Measurements from ENCODE around the gene TRAPPC13.
"Not testable (repeated sequence)": the region's sequence is repeated elsewhere in the genome, so short reads cannot be mapped to it uniquely, and the experiment has no call there.

TRAPPC13 gene

GRCh38 chr5:65640240-65640639 lies 15.4 kb downstream of the TRAPPC13 start:
- no peaks in the 10 kb centered on the region for H3K27me3 ChIP-seq (ENCODE audit: control insufficient read depth, insufficient read depth, low read length)
- no peak overlapping the region for H3K4me3 ChIP-seq (ENCODE audit: low read length)
- H3K9me3 ChIP-seq (ENCODE audit: control insufficient read depth, low read length): no peaks in the 10 kb centered on the region
- H3K9ac ChIP-seq (ENCODE audit: low read length): no peak overlapping the region
- H3K36me3 ChIP-seq (ENCODE audit: control insufficient read depth, insufficient read depth, low read length): no peaks in the 10 kb centered on the region
- H3K4me1 ChIP-seq (ENCODE audit: control insufficient read depth, insufficient read depth, low read length): no peaks in the 10 kb centered on the region

- Histone ChIP-seq H3K4me1 (ENCODE audit: control insufficient read depth, insufficient read depth, low read length) (no peaks in the 10 kb centered on the region), H3K9ac (ENCODE audit: low read length) (no peak overlapping the region), H3K36me3 (ENCODE audit: control insufficient read depth, insufficient read depth, low read length) (no peaks in the 10 kb centered on the region), H3K4me3 (ENCODE audit: low read length) (no peak overlapping the region), H3K27me3 (ENCODE audit: control insufficient read depth, insufficient read depth, low read length) (no peaks in the 10 kb centered on the region), H3K9me3 (ENCODE audit: control insufficient read depth, low read length) (no peaks in the 10 kb centered on the region)
Measured at GRCh38 chr5:65646938-65647337, 22.1 kb downstream of the TRAPPC13 start.

GRCh38 chr5:65647941-65648340 lies 23.1 kb downstream of the TRAPPC13 start:
- no peaks in the 10 kb centered on the region for H3K4me1 ChIP-seq (ENCODE audit: control insufficient read depth, insufficient read depth, low read length)
- no peaks in the 10 kb centered on the region for H3K36me3 ChIP-seq (ENCODE audit: control insufficient read depth, insufficient read depth, low read length)
- no peaks in the 10 kb centered on the region for H3K9me3 ChIP-seq (ENCODE audit: control insufficient read depth, low read length)
- no peaks in the 10 kb centered on the region for H3K27me3 ChIP-seq (ENCODE audit: control insufficient read depth, insufficient read depth, low read length)
- no peak overlapping the region for H3K9ac ChIP-seq (ENCODE audit: low read length)
- H3K4me3 ChIP-seq (ENCODE audit: low read length): no peak overlapping the region

- H3K4me3 ChIP-seq (ENCODE audit: low read length): no peak overlapping the region
- no peaks in the 10 kb centered on the region for H3K27me3 ChIP-seq (ENCODE audit: control insufficient read depth, insufficient read depth, low read length)
- no peaks in the 10 kb centered on the region for H3K36me3 ChIP-seq (ENCODE audit: control insufficient read depth, insufficient read depth, low read length)
- no peak overlapping the region for H3K9ac ChIP-seq (ENCODE audit: low read length)
- H3K9me3 ChIP-seq (ENCODE audit: control insufficient read depth, low read length): no peaks in the 10 kb centered on the region
- H3K4me1 ChIP-seq (ENCODE audit: control insufficient read depth, insufficient read depth, low read length): no peaks in the 10 kb centered on the region
Measured at GRCh38 chr5:65651144-65651543, 26.3 kb downstream of the TRAPPC13 start.

- Histone ChIP-seq H3K9me3 (ENCODE audit: control insufficient read depth, low read length) (no peaks in the 10 kb centered on the region), H3K4me3 (ENCODE audit: low read length) (no peak overlapping the region), H3K9ac (ENCODE audit: low read length) (no peak overlapping the region), H3K4me1 (ENCODE audit: control insufficient read depth, insufficient read depth, low read length) (no peaks in the 10 kb centered on the region), H3K27me3 (ENCODE audit: control insufficient read depth, insufficient read depth, low read length) (no peaks in the 10 kb centered on the region), H3K36me3 (ENCODE audit: control insufficient read depth, insufficient read depth, low read length) (no peaks in the 10 kb centered on the region)
Measured at GRCh38 chr5:65654713-65655112, 29.9 kb downstream of the TRAPPC13 start.

GRCh38 chr5:65663804-65664521 lies 39.1 kb downstream of the TRAPPC13 start:
- no peaks in the 10 kb centered on the region for H3K36me3 ChIP-seq (ENCODE audit: control insufficient read depth, insufficient read depth, low read length)
- no peaks in the 10 kb centered on the region for H3K4me1 ChIP-seq (ENCODE audit: control insufficient read depth, insufficient read depth, low read length)
- H3K9ac ChIP-seq (ENCODE audit: low read length): no peak overlapping the region
- no peaks in the 10 kb centered on the region for H3K9me3 ChIP-seq (ENCODE audit: control insufficient read depth, low read length)
- H3K27me3 ChIP-seq (ENCODE audit: control insufficient read depth, insufficient read depth, low read length): no peaks in the 10 kb centered on the region
- H3K4me3 ChIP-seq (ENCODE audit: low read length): no peak overlapping the region

- no peaks in the 10 kb centered on the region for H3K27me3 ChIP-seq (ENCODE audit: control insufficient read depth, insufficient read depth, low read length)
- H3K9ac ChIP-seq (ENCODE audit: low read length): no peak overlapping the region
- H3K4me1 ChIP-seq (ENCODE audit: control insufficient read depth, insufficient read depth, low read length): no peaks in the 10 kb centered on the region
- no peaks in the 10 kb centered on the region for H3K36me3 ChIP-seq (ENCODE audit: control insufficient read depth, insufficient read depth, low read length)
- H3K4me3 ChIP-seq (ENCODE audit: low read length): no peak overlapping the region
- no peaks in the 10 kb centered on the region for H3K9me3 ChIP-seq (ENCODE audit: control insufficient read depth, low read length)
Measured at GRCh38 chr5:65668696-65669095, 43.9 kb downstream of the TRAPPC13 start.

GRCh38 chr5:65672796-65673195 lies 48.0 kb downstream of the TRAPPC13 start:
- H3K4me3 ChIP-seq (ENCODE audit: low read length): no peak overlapping the region
- no peaks in the 10 kb centered on the region for H3K27me3 ChIP-seq (ENCODE audit: control insufficient read depth, insufficient read depth, low read length)
- H3K9ac ChIP-seq (ENCODE audit: low read length): no peak overlapping the region
- H3K4me1 ChIP-seq (ENCODE audit: control insufficient read depth, insufficient read depth, low read length): no peaks in the 10 kb centered on the region
- no peaks in the 10 kb centered on the region for H3K9me3 ChIP-seq (ENCODE audit: control insufficient read depth, low read length)
- H3K36me3 ChIP-seq (ENCODE audit: control insufficient read depth, insufficient read depth, low read length): no peaks in the 10 kb centered on the region

- Histone ChIP-seq H3K9me3 (ENCODE audit: control insufficient read depth, low read length) (no peaks in the 10 kb centered on the region), H3K4me1 (ENCODE audit: control insufficient read depth, insufficient read depth, low read length) (no peaks in the 10 kb centered on the region), H3K27me3 (ENCODE audit: control insufficient read depth, insufficient read depth, low read length) (no peaks in the 10 kb centered on the region), H3K9ac (ENCODE audit: low read length) (no peak overlapping the region), H3K36me3 (ENCODE audit: control insufficient read depth, insufficient read depth, low read length) (no peaks in the 10 kb centered on the region), H3K4me3 (ENCODE audit: low read length) (no peak overlapping the region)
Measured at GRCh38 chr5:65674749-65675148, 49.9 kb downstream of the TRAPPC13 start.

- H3K36me3 ChIP-seq (ENCODE audit: control insufficient read depth, insufficient read depth, low read length); H3K4me1 ChIP-seq (ENCODE audit: control insufficient read depth, insufficient read depth, low read length); H3K9me3 ChIP-seq (ENCODE audit: control insufficient read depth, low read length); H3K27me3 ChIP-seq (ENCODE audit: control insufficient read depth, insufficient read depth, low read length); H3K4me3 ChIP-seq (ENCODE audit: low read length); H3K9ac ChIP-seq (ENCODE audit: low read length): not testable (repeated sequence)
Measured at GRCh38 chr5:65676056-65676455, 51.2 kb downstream of the TRAPPC13 start.

- H3K4me1 ChIP-seq (ENCODE audit: control insufficient read depth, insufficient read depth, low read length): no peaks in the 10 kb centered on the region
- no peak overlapping the region for H3K9ac ChIP-seq (ENCODE audit: low read length)
- H3K9me3 ChIP-seq (ENCODE audit: control insufficient read depth, low read length): no peaks in the 10 kb centered on the region
- H3K36me3 ChIP-seq (ENCODE audit: control insufficient read depth, insufficient read depth, low read length): no peaks in the 10 kb centered on the region
- H3K4me3 ChIP-seq (ENCODE audit: low read length): no peak overlapping the region
- no peaks in the 10 kb centered on the region for H3K27me3 ChIP-seq (ENCODE audit: control insufficient read depth, insufficient read depth, low read length)
Measured at GRCh38 chr5:65682148-65682547, 57.3 kb downstream of the TRAPPC13 start.

GRCh38 chr5:65693121-65693520 lies 68.3 kb downstream of the TRAPPC13 start:
- H3K27me3 ChIP-seq (ENCODE audit: control insufficient read depth, insufficient read depth, low read length): no peaks in the 10 kb centered on the region

More at GRCh38 chr5:65693121-65693520, 68.3 kb downstream of the TRAPPC13 start:
- no peak overlapping the region for H3K4me3 ChIP-seq (ENCODE audit: low read length)
- H3K4me1 ChIP-seq (ENCODE audit: control insufficient read depth, insufficient read depth, low read length): no peaks in the 10 kb centered on the region
- no peak overlapping the region for H3K9ac ChIP-seq (ENCODE audit: low read length)
- H3K36me3 ChIP-seq (ENCODE audit: control insufficient read depth, insufficient read depth, low read length): no peaks in the 10 kb centered on the region
- no peaks in the 10 kb centered on the region for H3K9me3 ChIP-seq (ENCODE audit: control insufficient read depth, low read length)

Data from mucosa of stomach (tissue), 1 donor.